NCI-H187 treated with DMSO at 0.1 percent for 48 hours (cell line): ENCODE data around the gene PTPN4.

ENCODE experiments used
- DNase-seq: peaks from one replicate; lab custom pipeline; 2025; lab: John Stamatoyannopoulos, UW

The PTPN4 gene

DNA sequence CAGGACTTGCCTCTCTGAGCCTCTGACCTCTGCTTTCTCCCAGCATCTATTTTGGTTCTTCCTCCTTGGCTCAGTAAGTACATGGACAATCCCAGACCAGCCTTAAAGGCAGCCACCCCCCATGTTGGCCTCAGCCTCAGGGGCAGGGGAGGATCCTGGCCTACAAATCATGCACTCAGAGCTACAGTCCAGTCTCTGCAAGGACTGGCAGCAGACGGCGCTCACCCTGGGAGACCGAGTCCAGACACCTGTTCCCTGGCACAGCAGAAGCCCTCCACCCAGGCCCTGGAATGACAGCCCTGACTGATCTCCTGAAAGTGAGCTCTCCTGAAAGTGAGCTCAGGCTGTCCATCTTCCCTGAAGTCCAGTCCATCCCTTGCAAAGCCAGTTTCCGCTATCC lies 25.7 kb upstream of the PTPN4 start:
- no peak for DNase-seq

DNA sequence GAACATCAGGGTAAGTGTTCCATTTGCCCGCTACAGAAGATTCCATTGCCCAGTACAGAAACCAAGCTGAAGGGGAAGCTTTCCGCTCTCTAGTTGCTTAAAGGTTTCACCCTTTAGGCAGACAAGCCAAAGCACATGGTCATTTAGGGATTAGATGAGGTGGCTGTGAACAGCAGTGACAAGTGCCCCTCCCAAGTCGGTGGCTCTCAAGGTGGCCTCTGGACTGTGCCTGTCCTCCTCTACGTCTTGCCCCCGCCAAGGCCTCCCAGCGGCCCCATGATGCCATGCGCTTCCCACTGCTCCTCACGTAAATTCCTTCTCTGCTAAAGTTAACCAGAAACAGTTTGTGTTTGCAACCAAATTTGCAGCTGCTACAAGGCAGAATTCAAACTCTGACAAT lies 24.2 kb upstream of the PTPN4 start:
- DNase-seq, result no peak

GRCh38 chr2:119736021-119736420 lies 23.7 kb upstream of the PTPN4 start:
- DNase-seq, result no peak

DNA sequence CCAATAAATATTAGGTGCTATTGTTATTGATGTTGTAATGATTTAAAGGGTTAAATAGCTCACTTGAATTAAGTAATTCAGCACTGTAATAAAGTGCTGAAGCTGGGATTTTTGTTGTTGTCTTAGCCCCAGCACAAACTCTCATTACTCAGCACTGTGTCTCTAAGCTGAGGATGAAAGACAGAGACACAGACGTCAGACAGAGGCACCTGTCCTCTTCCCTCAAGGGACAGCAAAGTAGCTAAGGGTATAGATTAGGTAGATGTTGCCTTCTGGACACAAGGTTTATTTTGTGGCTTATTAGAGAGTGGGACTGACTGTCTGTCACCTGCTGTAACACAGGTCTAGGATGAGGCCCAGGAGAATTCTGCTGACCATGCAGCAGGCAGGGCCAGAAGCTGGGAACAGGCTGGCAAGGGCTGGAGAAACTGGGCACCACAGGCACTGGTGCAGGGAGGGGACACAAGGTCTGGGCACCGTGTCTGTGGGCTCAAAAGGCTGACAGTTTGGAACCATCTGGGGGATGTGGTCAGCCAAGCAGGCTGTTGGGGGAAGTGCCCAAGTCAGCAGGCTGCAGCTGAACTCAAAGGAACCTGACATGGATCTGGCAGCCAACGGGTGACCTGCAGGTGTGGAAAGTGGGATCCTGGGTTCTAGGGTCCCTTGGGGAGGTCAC lies 20.0 kb upstream of the PTPN4 start:
- DNase-seq, result no peak

DNA sequence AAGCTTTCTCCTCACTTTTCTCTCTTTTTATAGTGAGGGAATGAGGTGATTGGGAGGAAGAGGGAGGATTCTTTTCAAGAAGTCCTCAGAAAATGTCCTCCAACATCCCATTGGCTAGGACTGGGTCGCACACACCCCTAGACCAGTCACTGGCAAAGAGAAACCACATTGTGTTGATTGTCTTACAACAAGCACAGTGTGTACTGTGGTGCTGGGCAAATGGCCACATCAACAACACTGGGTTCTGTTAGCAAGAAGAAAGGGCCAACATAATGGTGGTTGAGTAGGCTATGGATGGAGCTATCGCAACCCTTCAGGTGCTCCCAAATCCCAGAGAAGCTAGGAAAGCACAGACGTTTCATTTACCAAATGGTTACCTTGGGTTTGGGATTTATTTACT lies 18.7 kb upstream of the PTPN4 start:
- DNase-seq, result no peak

DNA sequence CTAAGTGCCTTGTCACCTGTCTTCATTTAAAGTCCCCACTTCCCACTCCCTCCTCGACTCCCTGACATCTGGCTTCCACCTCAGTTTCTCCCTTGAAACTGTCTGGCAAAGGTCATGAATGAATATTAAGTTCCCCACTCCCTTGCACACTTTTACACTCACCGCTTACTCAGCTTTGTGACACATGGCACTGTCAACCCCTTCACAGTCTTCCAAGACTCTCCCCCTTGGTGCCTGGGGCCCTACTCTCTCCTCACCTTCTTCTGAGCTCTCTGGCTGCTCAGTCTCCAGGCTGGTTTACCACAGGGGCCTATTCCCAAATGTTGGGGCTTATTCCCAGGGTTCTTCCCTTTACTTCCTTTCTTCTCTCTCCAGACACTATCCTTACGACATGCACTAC lies 17.9 kb upstream of the PTPN4 start:
- no peak for DNase-seq

DNA sequence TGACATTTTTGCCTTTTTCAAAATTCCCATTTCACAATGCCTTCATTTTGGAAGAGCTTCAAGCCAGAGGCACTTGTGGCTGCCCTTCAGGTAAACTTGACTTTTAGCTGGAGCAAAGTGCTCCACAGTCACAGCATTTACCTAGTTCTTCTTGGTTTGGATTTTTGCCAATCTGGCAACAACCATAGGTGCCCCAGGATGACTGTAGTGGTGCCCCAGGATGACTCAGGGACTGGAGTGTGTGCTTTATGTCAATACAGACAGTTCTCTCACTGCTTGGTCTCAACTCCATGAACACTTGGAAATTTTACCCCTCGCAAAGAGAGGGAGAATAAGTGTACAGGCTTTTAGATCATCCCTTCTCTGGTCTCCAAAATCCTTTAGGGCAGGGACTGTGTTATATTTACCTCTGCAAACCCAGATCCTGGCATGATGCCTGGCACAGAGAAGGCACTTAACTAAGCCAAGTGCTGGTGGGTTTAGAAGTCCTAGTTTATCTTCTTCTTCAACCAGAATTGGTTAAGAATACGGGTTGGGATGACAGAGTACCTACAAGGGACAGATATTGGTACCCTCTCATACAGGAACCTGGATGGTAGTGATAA lies 15.3 kb upstream of the PTPN4 start:
- DNase-seq, result no peak

DNA sequence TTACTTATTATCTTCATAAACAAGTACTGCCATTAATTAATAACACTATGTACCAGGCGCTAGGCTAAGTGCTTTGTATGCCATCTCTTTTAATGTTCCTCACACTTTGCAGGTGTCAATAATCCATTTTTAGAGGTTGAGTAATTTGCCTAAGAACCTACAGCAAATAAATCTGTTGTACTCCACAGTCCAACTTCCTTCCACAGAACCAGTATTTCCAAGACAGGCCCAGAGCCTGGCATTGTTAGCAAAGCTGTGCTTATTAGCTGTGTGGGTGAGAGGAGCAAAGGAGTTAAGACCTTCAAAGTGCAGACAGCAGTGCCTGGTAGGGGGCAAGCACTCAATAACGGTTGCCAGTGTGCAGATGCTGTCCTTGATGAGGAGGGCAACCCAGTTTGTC lies 14.2 kb upstream of the PTPN4 start:
- DNase-seq, result no peak

- DNase-seq, result no peak
Observed at GRCh38 chr2:119746836-119747686, 12.7 kb upstream of the PTPN4 start.

- no peak for DNase-seq
Observed at GRCh38 chr2:119748135-119748534, 11.6 kb upstream of the PTPN4 start.

DNA sequence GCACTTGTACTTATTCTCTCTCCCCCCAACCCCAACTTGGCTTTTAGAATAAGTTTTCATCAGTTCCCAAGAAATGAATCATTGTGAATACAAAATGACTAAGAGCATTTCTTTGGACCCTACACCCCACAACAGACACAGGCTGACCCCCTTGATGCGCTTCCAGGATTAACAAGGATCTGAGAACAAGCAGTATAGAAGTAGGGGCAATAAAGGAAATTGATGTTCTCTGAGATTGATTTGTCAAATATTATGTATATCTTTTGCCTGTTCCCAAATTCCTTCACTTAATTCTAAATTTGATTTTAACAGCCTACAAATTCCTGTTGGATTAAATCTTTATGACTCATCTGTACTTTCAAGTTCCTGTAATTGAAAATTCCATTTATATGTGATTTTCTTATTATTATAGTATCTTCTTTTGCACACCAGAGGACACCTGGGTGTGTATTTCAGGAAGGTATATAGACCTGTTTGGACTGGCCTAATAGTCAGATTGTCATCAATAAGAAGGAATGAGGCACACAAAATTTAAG lies 10.2 kb upstream of the PTPN4 start:
- DNase-seq, result no peak

GRCh38 chr2:119751706-119752105 lies 8.0 kb upstream of the PTPN4 start:
- DNase-seq, result no peak

DNA sequence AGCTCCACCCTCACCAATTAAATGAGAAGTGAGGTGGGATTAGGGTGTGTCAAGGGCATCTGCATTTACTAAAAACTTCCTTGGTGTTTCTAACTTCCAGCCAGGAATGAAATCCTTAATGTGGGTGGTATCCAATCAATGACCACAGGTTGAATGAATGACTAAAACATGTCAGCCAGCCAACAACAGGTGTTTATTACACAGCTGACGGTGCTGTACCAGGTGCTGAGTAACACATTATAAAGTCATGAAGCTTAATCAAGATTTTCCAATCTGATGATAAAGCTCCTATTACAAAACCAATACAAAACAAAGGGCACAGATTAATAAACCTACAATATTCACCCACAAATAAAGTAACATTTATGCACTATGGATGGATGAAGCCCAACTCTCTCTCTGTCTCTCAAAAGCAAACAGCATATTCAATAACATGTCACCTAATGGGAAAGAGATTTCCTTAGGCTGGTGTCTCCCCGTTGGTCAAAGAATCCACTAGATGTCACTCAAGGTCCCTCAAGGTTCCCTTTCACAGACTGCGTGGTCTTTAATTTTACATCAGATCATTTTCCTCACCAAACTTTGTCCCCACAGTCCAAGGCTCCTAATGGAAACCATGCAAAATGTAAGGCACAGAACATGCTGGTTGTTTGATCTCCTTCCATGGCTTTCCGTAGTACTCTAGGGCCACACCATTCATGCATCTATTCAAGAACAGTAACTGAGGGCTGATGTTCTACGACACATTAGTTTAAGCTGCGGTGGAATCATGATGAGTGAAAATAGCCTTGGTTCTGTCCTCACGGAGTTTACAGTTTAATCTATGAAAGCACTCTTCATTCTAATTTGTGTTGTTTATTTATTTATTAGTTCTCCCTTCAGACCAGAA lies 6.4 kb upstream of the PTPN4 start:
- no peak for DNase-seq

DNA sequence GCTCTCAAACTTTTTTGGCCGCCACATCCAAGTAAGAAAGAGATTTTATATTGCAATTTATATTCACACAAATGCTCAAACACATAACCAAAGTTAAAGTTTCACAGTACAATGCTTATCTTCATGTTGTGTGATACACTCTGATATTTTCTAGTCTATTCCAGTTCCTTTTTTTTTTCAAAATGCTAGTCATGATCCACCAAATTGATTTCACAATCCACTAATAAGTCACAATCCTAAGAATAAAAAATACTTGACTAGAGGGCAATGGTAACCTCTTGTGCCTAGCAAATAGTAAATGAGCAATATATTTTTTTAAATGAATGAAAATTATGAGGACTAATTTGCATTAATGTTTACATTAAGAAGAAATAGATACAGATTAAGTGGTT lies 5.8 kb upstream of the PTPN4 start:
- DNase-seq, result no peak

- DNase-seq, result no peak
Observed at GRCh38 chr2:119755906-119756305, 3.8 kb upstream of the PTPN4 start.

- no peak for DNase-seq
Observed at GRCh38 chr2:119756837-119757236, 2.9 kb upstream of the PTPN4 start.

GRCh38 chr2:119758881-119759450 lies 756 bp upstream of the PTPN4 start:
- DNase-seq, result no peak

- DNase-seq, result no peak
Observed at GRCh38 chr2:119760237-119760955, 674 bp downstream of the PTPN4 start.

GRCh38 chr2:119760956-119761275 lies 1.2 kb downstream of the PTPN4 start:
- no peak for DNase-seq

DNA sequence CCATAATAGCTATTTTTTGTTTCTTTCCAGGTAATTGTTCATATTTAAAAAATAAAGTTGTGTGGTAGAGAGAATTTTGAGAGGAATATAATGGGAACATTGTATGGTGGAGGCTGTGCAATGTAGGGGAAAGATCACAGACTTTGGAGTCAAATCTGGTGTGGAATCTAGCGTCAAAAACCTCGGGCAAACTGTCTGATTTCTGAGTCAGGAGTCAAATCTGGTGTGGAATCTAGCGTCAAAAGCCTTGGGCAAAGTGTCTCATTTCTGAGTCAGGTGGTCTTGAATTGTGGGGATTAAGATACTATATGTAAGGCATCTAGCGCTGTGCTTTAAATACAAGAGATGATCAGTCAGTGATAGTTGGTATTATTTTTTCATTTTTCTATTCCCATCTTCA lies 5.1 kb downstream of the PTPN4 start:
- no peak for DNase-seq

DNA sequence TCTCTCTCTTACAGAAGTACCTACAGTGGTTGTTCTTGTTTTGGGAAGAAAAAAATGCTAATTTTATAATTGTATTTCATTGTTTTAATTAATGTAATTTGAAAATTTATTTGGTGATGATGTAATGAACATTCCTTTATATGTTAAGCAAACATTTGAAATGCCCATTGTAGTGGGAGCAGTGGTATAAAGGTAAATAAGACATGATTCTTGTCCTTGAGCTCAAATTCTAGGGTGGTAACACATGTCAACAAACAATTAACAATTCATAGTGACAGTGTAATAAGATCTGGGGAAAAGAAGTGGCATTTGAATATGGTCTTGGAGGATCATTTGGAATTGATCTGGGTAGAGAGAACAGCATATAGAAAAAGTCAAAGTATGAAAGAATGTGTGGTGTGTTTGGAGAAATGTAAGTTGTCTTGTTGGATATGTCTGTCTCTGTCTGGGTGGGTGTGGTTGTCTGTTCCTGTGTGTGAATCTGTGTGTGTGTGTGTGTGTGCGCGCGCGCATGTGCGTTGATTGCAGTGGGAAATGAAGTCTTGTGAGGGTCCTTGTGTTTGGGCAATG lies 5.8 kb downstream of the PTPN4 start:
- DNase-seq, result no peak
